GM12865 (cell line): ENCODE results near the gene PCDHGA11.

Experiments used
- DNase-seq: peaks from one replicate; pipeline ENCODE4 v3.0.0; 2010; ENCODE audit warnings: low read depth
- H3K4me3 ChIP-seq: 2 replicates; pipeline ENCODE4 v1.5.1; 2011; ENCODE audit warnings: mild to moderate bottlenecking, low read depth, low read length, control low read depth
- CTCF ChIP-seq: IDR thresholded peaks from 2 replicates; pipeline ENCODE4 v1.5.1; 2011; ENCODE audit warnings: low read length, control low read depth, low read depth, inconsistent platforms; ENCODE audit not compliant: insufficient read depth; ENCODE audit errors: missing control alignments

The PCDHGA11 gene

GRCh38 chr5:141465351-141465750 lies 44.5 kb downstream of the PCDHGA11 start:
- no peak for TF ChIP-seq CTCF
- no peak overlapping the region for H3K4me3 ChIP-seq
- no peak for DNase-seq
